Aorta (tissue), 5 donors: ENCODE results near the gene PRXL2B. TPM values are rescaled to one million over a fixed set of nuclear protein-coding genes. Genes with fewer than 3 reads are reported as not detected.
A peak's percentile ranks its signal among the peaks of the same experiment; 100 is the strongest.

Experiments
- ATAC-seq: fragments of 200-7000 bp; cut with Tn5 transposase; one replicate; pipeline ENCODE4 v1.9.1; 2022; ENCODE audit warnings: moderate library complexity; ENCODE audit not compliant: low FRiP score
- DNase-seq, 2 donors: peaks; one replicate each; pipeline ENCODE4 v3.0.0-alpha.2; 2020
- H3K27ac ChIP-seq, 2 donors: one replicate each; pipeline ENCODE4 v1.5.1; 2013; ENCODE audit warnings: low read length in 2 of 2, mild to moderate bottlenecking in 2 of 2, moderate library complexity in 2 of 2, control low read depth in 1 of 2, inconsistent platforms in 1 of 2, low read depth in 1 of 2
- H3K27me3 ChIP-seq, 2 donors: one replicate each; pipeline ENCODE4 v1.6.1; 2013; ENCODE audit warnings: control low read depth in 1 of 2, low read length in 1 of 2, mild to moderate bottlenecking in 1 of 2, moderate library complexity in 1 of 2; ENCODE audit not compliant: insufficient read depth in 2 of 2, control insufficient read depth in 1 of 2
- H3K36me3 ChIP-seq, 2 donors: one replicate each; pipeline ENCODE4 v1.6.1; 2013; ENCODE audit warnings: control low read depth in 1 of 2, low read length in 1 of 2, mild to moderate bottlenecking in 1 of 2; ENCODE audit not compliant: insufficient read depth in 2 of 2, control insufficient read depth in 1 of 2
- H3K4me1 ChIP-seq, 2 donors: one replicate each; pipeline ENCODE4 v1.6.1; 2013; ENCODE audit warnings: low read length in 2 of 2, control low read depth in 1 of 2, mild to moderate bottlenecking in 1 of 2, moderate library complexity in 1 of 2; ENCODE audit not compliant: insufficient read depth in 2 of 2, control insufficient read depth in 1 of 2
- H3K4me3 ChIP-seq, 2 donors: one replicate each; pipeline ENCODE4 v1.5.1; 2013; ENCODE audit warnings: low read length in 2 of 2, control low read depth in 1 of 2, mild to moderate bottlenecking in 1 of 2
- H3K9me3 ChIP-seq: one replicate; pipeline ENCODE4 v1.6.1; 2013; ENCODE audit warnings: mild to moderate bottlenecking, low read length; ENCODE audit not compliant: control insufficient read depth
- WGBS, 2 donors: extraction: QIAGEN DNeasy Blood & Tissue Kit; methylation state at CpG; one replicate each; pipeline ENCODE4 v1.1.7; 2013; 5-methylcytosine and 5-hydroxymethylcytosine counted together
- intact Hi-C, 2 donors: fragments of 100-400 bp; cut with DNase I; formaldehyde crosslinking; loops; one replicate each; pipeline versions ENCODE4 v1.14.2 to v1.15.0; 2022
- polyA plus RNA-seq, 2 donors: library from polyadenylated mRNA; stranded (reverse); fragments of 200-250 nt; gene quantifications; one replicate each; pipeline ENCODE4 v1.2.3, GENCODE V29; 2013
- total RNA-seq, 2 donors: library from RNA; stranded (reverse); fragmentation: NEBNext Ultra II Directional; extraction: Animal tissue kit (Norgen Biotek cat#: 25700); gene quantifications; one replicate each; pipeline ENCODE4 v1.2.1, GENCODE V29; 2021
- donor health status: healthy with polysubstance abuse.
- donor health status: Bipolar disorder and iron deficiency.
- donor health status: DM: no; HTN: no; CAD: no.
- donor health status: DM: no; HTN: no; CAD: no.
- donor health status: DM: yes; HTN: yes; CAD: no.

Gene PRXL2B
- total and polyA plus RNA-seq, 4 donors = 6.4 to 15.1 (median 7.4) TPM

GRCh38 chr1:2560299-2561073 lies 26.1 kb upstream of the PRXL2B start:
- H3K4me1 ChIP-seq = no peaks in the 10 kb centered on the region
- no peaks in the 10 kb centered on the region for H3K9me3 ChIP-seq
- no peaks in the 10 kb centered on the region for H3K27me3 ChIP-seq
- H3K36me3 ChIP-seq = no peaks in the 10 kb centered on the region
- DNase-seq (peak in 1 of 2 donors; percentile 54), ATAC-seq (no peak)
- WGBS, 2 donors = 84 to 87% methylated on average over 15 of the region's 15 CpGs
- intact Hi-C loops = no loop called here
- no peak overlapping the region for H3K27ac ChIP-seq
- H3K4me3 ChIP-seq = no peak overlapping the region

GRCh38 chr1:2561446-2561845 lies 25.1 kb upstream of the PRXL2B start:
- H3K9me3 ChIP-seq = no peaks in the 10 kb centered on the region
- DNase-seq (no peak), ATAC-seq (no peak)
- no peaks in the 10 kb centered on the region for H3K36me3 ChIP-seq
- no peaks in the 10 kb centered on the region for H3K4me1 ChIP-seq
- WGBS, 2 donors = 88 to 89% methylated on average over 11 of the region's 11 CpGs
- H3K27ac ChIP-seq = no peak overlapping the region
- intact Hi-C loops = no loop called here
- no peak overlapping the region for H3K4me3 ChIP-seq
- H3K27me3 ChIP-seq = no peaks in the 10 kb centered on the region

- 89% methylated on average over 24 of the region's 24 CpGs for WGBS, 2 donors
- DNase-seq (no peak), ATAC-seq (no peak)
- Histone ChIP-seq H3K27ac (no peak overlapping the region), H3K27me3 (no peaks in the 10 kb centered on the region), H3K36me3 (no peaks in the 10 kb centered on the region), H3K4me3 (no peak overlapping the region), H3K9me3 (no peaks in the 10 kb centered on the region), H3K4me1 (no peaks in the 10 kb centered on the region)
- intact Hi-C loops = no loop called here
These were observed 24.4 kb upstream of the PRXL2B start for GRCh38 chr1:2561898-2562895.

GRCh38 chr1:2563205-2563604 lies 23.4 kb upstream of the PRXL2B start:
- ATAC-seq (no peak), DNase-seq (no peak)
- Histone ChIP-seq H3K9me3 (no peaks in the 10 kb centered on the region), H3K27me3 (no peaks in the 10 kb centered on the region), H3K4me3 (no peak overlapping the region), H3K4me1 (no peaks in the 10 kb centered on the region), H3K36me3 (no peaks in the 10 kb centered on the region), H3K27ac (no peak overlapping the region)
- intact Hi-C loops = no loop called here
- 91 to 92% methylated on average over 17 to 18 of the region's 18 CpGs for WGBS, 2 donors

- Histone ChIP-seq H3K4me3 (no peak overlapping the region), H3K27ac (no peak overlapping the region), H3K9me3 (no peaks in the 10 kb centered on the region), H3K27me3 (no peaks in the 10 kb centered on the region), H3K36me3 (no peaks in the 10 kb centered on the region), H3K4me1 (no peaks in the 10 kb centered on the region)
- DNase-seq = no peak
- ATAC-seq = no peak
- intact Hi-C loops = no loop called here
- WGBS, 2 donors = 83 to 88% methylated on average over 20 of the region's 20 CpGs
These were observed 22.4 kb upstream of the PRXL2B start for GRCh38 chr1:2564006-2564814.

- intact Hi-C loops = no loop called here
- DNase-seq (no peak), ATAC-seq (no peak)
- no peak overlapping the region for H3K4me3 ChIP-seq
- no peaks in the 10 kb centered on the region for H3K9me3 ChIP-seq
- no peaks in the 10 kb centered on the region for H3K4me1 ChIP-seq
- H3K27me3 ChIP-seq = no peaks in the 10 kb centered on the region
- 59 to 63% methylated on average over 14 of the region's 14 CpGs for WGBS, 2 donors
- no peak overlapping the region for H3K27ac ChIP-seq
- no peaks in the 10 kb centered on the region for H3K36me3 ChIP-seq
These were observed 21.7 kb upstream of the PRXL2B start for GRCh38 chr1:2564815-2565374.

- no peaks in the 10 kb centered on the region for H3K36me3 ChIP-seq
- intact Hi-C loops = no loop called here
- H3K4me1 ChIP-seq = no peaks in the 10 kb centered on the region
- no peak overlapping the region for H3K4me3 ChIP-seq
- no peak overlapping the region for H3K27ac ChIP-seq
- H3K27me3 ChIP-seq = no peaks in the 10 kb centered on the region
- no peak for DNase-seq
- no peak for ATAC-seq
- WGBS, 2 donors = 72 to 80% methylated on average over 34 of the region's 34 CpGs
- H3K9me3 ChIP-seq = no peaks in the 10 kb centered on the region
These were observed 20.2 kb upstream of the PRXL2B start for GRCh38 chr1:2566101-2567045.
